ENCODE data around the gene ZNF777.
"Not testable (repeated sequence)": the region's sequence is repeated elsewhere in the genome, so short reads cannot be mapped to it uniquely, and the experiment has no call there.

GRCh38 chr7:149413083-149413482 lies 47.8 kb downstream of the ZNF777 start:
- TF ChIP-seq FOXP4 (CRISPR knock-in tag; IDR thresholded peaks at IDR 0.05); ZNF671 (CRISPR knock-in tag; IDR thresholded peaks at IDR 0.05); USF1 (CRISPR knock-in tag; IDR thresholded peaks at IDR 0.05); AFF4 (CRISPR knock-in tag; IDR thresholded peaks at IDR 0.05; ENCODE audit: borderline replicate concordance); MAX (CRISPR knock-in tag; IDR thresholded peaks at IDR 0.05); USF2 (CRISPR knock-in tag; IDR thresholded peaks at IDR 0.05); TEAD1 (CRISPR knock-in tag; IDR thresholded peaks at IDR 0.05); ZNF423 (CRISPR knock-in tag; IDR thresholded peaks at IDR 0.05); TCF7 (CRISPR knock-in tag; IDR thresholded peaks at IDR 0.05; ENCODE audit: low read depth); ELF4 (CRISPR knock-in tag; IDR thresholded peaks at IDR 0.05; ENCODE audit: low read depth): not testable (repeated sequence)
- TF ChIP-seq, protein P1, sequence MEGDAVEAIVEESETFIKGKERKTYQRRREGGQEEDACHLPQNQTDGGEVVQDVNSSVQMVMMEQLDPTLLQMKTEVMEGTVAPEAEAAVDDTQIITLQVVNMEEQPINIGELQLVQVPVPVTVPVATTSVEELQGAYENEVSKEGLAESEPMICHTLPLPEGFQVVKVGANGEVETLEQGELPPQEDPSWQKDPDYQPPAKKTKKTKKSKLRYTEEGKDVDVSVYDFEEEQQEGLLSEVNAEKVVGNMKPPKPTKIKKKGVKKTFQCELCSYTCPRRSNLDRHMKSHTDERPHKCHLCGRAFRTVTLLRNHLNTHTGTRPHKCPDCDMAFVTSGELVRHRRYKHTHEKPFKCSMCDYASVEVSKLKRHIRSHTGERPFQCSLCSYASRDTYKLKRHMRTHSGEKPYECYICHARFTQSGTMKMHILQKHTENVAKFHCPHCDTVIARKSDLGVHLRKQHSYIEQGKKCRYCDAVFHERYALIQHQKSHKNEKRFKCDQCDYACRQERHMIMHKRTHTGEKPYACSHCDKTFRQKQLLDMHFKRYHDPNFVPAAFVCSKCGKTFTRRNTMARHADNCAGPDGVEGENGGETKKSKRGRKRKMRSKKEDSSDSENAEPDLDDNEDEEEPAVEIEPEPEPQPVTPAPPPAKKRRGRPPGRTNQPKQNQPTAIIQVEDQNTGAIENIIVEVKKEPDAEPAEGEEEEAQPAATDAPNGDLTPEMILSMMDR (IDR thresholded peaks at IDR 0.05), result not testable (repeated sequence)
- TF ChIP-seq, protein P2, sequence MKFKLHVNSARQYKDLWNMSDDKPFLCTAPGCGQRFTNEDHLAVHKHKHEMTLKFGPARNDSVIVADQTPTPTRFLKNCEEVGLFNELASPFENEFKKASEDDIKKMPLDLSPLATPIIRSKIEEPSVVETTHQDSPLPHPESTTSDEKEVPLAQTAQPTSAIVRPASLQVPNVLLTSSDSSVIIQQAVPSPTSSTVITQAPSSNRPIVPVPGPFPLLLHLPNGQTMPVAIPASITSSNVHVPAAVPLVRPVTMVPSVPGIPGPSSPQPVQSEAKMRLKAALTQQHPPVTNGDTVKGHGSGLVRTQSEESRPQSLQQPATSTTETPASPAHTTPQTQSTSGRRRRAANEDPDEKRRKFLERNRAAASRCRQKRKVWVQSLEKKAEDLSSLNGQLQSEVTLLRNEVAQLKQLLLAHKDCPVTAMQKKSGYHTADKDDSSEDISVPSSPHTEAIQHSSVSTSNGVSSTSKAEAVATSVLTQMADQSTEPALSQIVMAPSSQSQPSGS (CRISPR knock-in tag; IDR thresholded peaks at IDR 0.05; ENCODE audit: borderline replicate concordance, low read depth), result not testable (repeated sequence)

Data from WTC11 (cell line).